ENCODE results near the gene MSRB2.

MSRB2 gene

GRCh38 chr10:23157691-23158369, 62.5 kb downstream of the MSRB2 start:
- H3K36me3 ChIP-seq (ENCODE audit: insufficient read depth), result no peaks in the 10 kb centered on the region
- no peak overlapping the region for H3K4me3 ChIP-seq (IDR thresholded peaks at IDR 0.05; ENCODE audit: insufficient read depth, low read depth, low read length)
- H3K27ac ChIP-seq, result no peak overlapping the region
- TF ChIP-seq CTCF (conservative IDR thresholded peaks at IDR 0.05; ENCODE audit: low read depth, low read length), result no peak; the same call in 1 of the 2 replicates
- H3K27me3 ChIP-seq (ENCODE audit: insufficient read depth, low read depth), result no peaks in the 10 kb centered on the region
- peak overlapping the region; percentile 64; the same call in 1 of the 2 replicates for H2AFZ ChIP-seq (ENCODE audit: low read depth)
- peak overlapping the region; percentile 76 for H3K4me2 ChIP-seq
- H3K4me1 ChIP-seq (ENCODE audit: low read depth, poor library complexity, severe bottlenecking), result peaks cover 6% of the 10 kb centered on the region
- no peak overlapping the region for H3K9ac ChIP-seq
- H4K20me1 ChIP-seq (ENCODE audit: insufficient read depth), result no peaks in the 10 kb centered on the region
- no peaks in the 10 kb centered on the region for H3K79me2 ChIP-seq (ENCODE audit: insufficient read depth, low read depth)

GRCh38 chr10:23158370-23158769, 63.0 kb downstream of the MSRB2 start:
- Histone ChIP-seq H3K9ac (no peak overlapping the region), H4K20me1 (ENCODE audit: insufficient read depth) (no peaks in the 10 kb centered on the region), H3K27me3 (ENCODE audit: insufficient read depth, low read depth) (no peaks in the 10 kb centered on the region), H3K4me2 (peak overlapping the region; percentile 76), H3K4me1 (ENCODE audit: low read depth, poor library complexity, severe bottlenecking) (peaks cover 6% of the 10 kb centered on the region), H2AFZ (ENCODE audit: low read depth) (peak overlapping the region; percentile 64; the same call in 1 of the 2 replicates), H3K79me2 (ENCODE audit: insufficient read depth, low read depth) (no peaks in the 10 kb centered on the region), H3K36me3 (ENCODE audit: insufficient read depth) (no peaks in the 10 kb centered on the region), H3K4me3 (IDR thresholded peaks at IDR 0.05; ENCODE audit: insufficient read depth, low read depth, low read length) (no peak overlapping the region), H3K27ac (no peak overlapping the region)
- TF ChIP-seq CTCF (conservative IDR thresholded peaks at IDR 0.05; ENCODE audit: low read depth, low read length), result peak; percentile 99

GRCh38 chr10:23171232-23171876, 76.0 kb downstream of the MSRB2 start:
- Histone ChIP-seq H4K20me1 (ENCODE audit: insufficient read depth) (no peaks in the 10 kb centered on the region), H3K4me3 (IDR thresholded peaks at IDR 0.05; ENCODE audit: insufficient read depth, low read depth, low read length) (no peak overlapping the region), H3K79me2 (ENCODE audit: insufficient read depth, low read depth) (no peaks in the 10 kb centered on the region), H2AFZ (ENCODE audit: low read depth) (no peak overlapping the region), H3K27me3 (ENCODE audit: insufficient read depth, low read depth) (no peaks in the 10 kb centered on the region), H3K4me1 (ENCODE audit: low read depth, poor library complexity, severe bottlenecking) (no peaks in the 10 kb centered on the region), H3K36me3 (ENCODE audit: insufficient read depth) (no peaks in the 10 kb centered on the region), H3K27ac (no peak overlapping the region), H3K9ac (no peak overlapping the region), H3K4me2 (no peak overlapping the region)
- no peak for TF ChIP-seq CTCF (conservative IDR thresholded peaks at IDR 0.05; ENCODE audit: low read depth, low read length)
